GM18520 (cell line): ENCODE measurements around the gene TMEM273.

Source experiments
- ATAC-seq: cut with Tn5 transposase; IDR thresholded peaks from one replicate; pipeline ENCODE4 v1.9.1; 2021; ENCODE audit not compliant: unreplicated experiment

TMEM273 gene

GRCh38 chr10:49187950-49188761, at the start of gene TMEM273:
Gene TMEM273 (minus strand): TSS chr10:49188391. CDS start chr10:49188336, 55 bp downstream.
- ATAC-seq, result peak; percentile 56

- ATAC-seq, result no peak
Measured at GRCh38 chr10:49237985-49238384, 49.8 kb upstream of the TMEM273 start.

- ATAC-seq, result no peak
Measured at GRCh38 chr10:49235392-49235791, 47.2 kb upstream of the TMEM273 start.

GRCh38 chr10:49231086-49231820, 43.1 kb upstream of the TMEM273 start:
- no peak for ATAC-seq

GRCh38 chr10:49230004-49230403, 41.8 kb upstream of the TMEM273 start:
- ATAC-seq, result no peak

- ATAC-seq, result no peak
Measured at GRCh38 chr10:49228677-49229076, 40.5 kb upstream of the TMEM273 start.

GRCh38 chr10:49227406-49227805, 39.2 kb upstream of the TMEM273 start:
- no peak for ATAC-seq

- no peak for ATAC-seq
Measured at GRCh38 chr10:49226594-49226993, 38.4 kb upstream of the TMEM273 start.

GRCh38 chr10:49225218-49225876, 37.2 kb upstream of the TMEM273 start:
- ATAC-seq, result no peak

- ATAC-seq, result no peak
Measured at GRCh38 chr10:49223205-49223604, 35.0 kb upstream of the TMEM273 start.

GRCh38 chr10:49222170-49222569, 34.0 kb upstream of the TMEM273 start:
- no peak for ATAC-seq

- ATAC-seq, result no peak
Measured at GRCh38 chr10:49220679-49221078, 32.5 kb upstream of the TMEM273 start.

- ATAC-seq, result no peak
Measured at GRCh38 chr10:49220031-49220430, 31.8 kb upstream of the TMEM273 start.

GRCh38 chr10:49219248-49219647, 31.1 kb upstream of the TMEM273 start:
- no peak for ATAC-seq

GRCh38 chr10:49218480-49218879, 30.3 kb upstream of the TMEM273 start:
- ATAC-seq, result no peak

GRCh38 chr10:49217645-49218044, 29.5 kb upstream of the TMEM273 start:
- ATAC-seq, result no peak

GRCh38 chr10:49213211-49213610, 25.0 kb upstream of the TMEM273 start:
- no peak for ATAC-seq

- ATAC-seq, result no peak
Measured at GRCh38 chr10:49212783-49213182, 24.6 kb upstream of the TMEM273 start.

- ATAC-seq, result no peak
Measured at GRCh38 chr10:49212076-49212475, 23.9 kb upstream of the TMEM273 start.

GRCh38 chr10:49208996-49209395, 20.8 kb upstream of the TMEM273 start:
- ATAC-seq, result no peak

GRCh38 chr10:49207936-49208487, 19.8 kb upstream of the TMEM273 start:
- ATAC-seq, result no peak
